ES-I3 (cell line): Measurements from ENCODE around the gene HIGD1C.
"Not testable (repeated sequence)": the region's sequence is repeated elsewhere in the genome, so short reads cannot be mapped to it uniquely, and the experiment has no call there.

Experiments used
- H3K36me3 ChIP-seq: 2 replicates; pipeline ENCODE4 v1.6.1; 2013; ENCODE audit warnings: mild to moderate bottlenecking, low read length, control low read depth, moderate library complexity; ENCODE audit not compliant: insufficient read depth
- H3K4me1 ChIP-seq: 2 replicates; pipeline ENCODE4 v1.6.1; 2013; ENCODE audit warnings: mild to moderate bottlenecking, control low read depth, low read length; ENCODE audit not compliant: insufficient read depth
- H3K9ac ChIP-seq: 2 replicates; pipeline ENCODE4 v1.6.1; 2013; ENCODE audit warnings: low read depth, mild to moderate bottlenecking, low read length, moderate library complexity
- H3K9me3 ChIP-seq: 2 replicates; pipeline ENCODE4 v1.6.1; 2013; ENCODE audit warnings: mild to moderate bottlenecking, low read length, moderate library complexity; ENCODE audit not compliant: control insufficient read depth, insufficient read depth

The HIGD1C gene

DNA sequence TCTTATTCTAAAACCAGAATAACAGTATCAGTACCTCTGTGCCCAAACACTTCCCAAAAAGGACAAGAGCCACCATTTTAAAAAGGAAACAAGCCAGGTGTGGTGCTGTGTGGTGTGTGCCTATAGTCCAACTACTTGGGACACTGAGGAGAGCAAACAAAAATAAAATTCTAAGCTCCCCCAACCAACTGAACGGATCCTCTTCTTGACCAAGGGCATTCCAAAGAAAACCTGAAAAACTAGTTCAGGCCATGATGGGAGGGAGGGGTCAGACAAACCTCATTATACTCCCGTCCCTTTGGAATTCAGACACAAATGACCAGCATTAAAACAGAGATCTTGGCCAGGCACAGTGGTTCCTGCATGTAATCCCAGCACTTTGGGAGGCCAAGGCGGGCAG lies 53.3 kb downstream of the HIGD1C start:
- Histone ChIP-seq H3K9ac (no peak overlapping the region), H3K4me1 (peaks cover 8% of the 10 kb centered on the region), H3K9me3 (no peaks in the 10 kb centered on the region), H3K36me3 (peaks cover 2% of the 10 kb centered on the region; the same call in 1 of the 2 replicates)

DNA sequence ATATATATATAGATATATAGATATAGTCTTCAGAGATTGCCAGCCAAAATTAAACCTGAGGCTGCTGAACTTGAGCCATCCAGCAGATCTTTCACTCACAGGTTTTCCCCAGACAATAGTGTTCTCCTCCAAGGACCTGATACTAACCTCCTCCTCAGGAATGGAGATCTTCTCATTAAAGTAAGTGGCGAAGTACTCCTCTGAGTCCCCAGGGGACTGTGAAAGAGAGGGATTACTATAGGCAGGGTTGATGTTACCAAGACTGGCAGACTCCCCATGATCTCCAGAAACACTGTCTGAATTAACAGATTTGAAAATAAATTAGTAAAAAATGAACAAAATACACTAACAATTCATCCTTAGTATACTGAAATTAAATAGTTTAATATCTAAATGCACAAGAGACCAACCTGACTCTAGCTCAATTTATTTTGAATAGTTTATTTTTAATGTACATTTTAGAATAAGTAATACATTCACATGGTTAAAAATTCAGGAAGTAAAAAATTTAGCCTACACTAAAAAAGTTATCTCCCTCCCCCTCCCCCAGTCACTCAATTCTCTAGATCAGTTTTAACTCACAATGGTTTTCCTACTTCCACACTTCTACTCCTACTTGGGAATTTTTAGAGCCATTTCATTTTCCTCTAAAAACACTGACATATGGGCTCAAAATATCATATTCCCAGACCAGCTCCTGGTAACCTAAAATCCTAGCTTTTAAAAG lies 56.1 kb downstream of the HIGD1C start:
- peaks cover 2% of the 10 kb centered on the region; the same call in 1 of the 2 replicates for H3K36me3 ChIP-seq
- no peak overlapping the region for H3K9ac ChIP-seq
- no peaks in the 10 kb centered on the region for H3K9me3 ChIP-seq
- peaks cover 8% of the 10 kb centered on the region for H3K4me1 ChIP-seq

DNA sequence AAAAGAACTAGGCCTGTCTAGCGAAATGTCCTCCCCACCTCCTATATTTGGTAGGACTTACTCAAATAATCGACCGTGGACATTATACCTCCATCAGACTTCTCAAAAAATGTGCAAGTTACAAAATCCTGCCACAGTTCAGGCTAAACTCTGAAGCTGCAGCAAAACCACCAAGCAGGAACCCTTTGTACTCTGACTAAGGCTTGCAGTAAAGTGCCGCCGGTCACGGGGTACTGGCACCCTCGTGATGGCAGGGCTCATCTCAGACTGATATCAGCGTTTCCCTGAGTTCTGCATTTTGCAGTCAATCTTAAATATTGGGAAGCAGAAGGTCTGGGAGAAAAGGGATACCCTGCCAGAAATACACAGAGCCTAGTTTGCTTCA lies 56.7 kb downstream of the HIGD1C start:
- H3K36me3 ChIP-seq = peaks cover 2% of the 10 kb centered on the region; the same call in 1 of the 2 replicates
- no peak overlapping the region for H3K9ac ChIP-seq
- no peaks in the 10 kb centered on the region for H3K9me3 ChIP-seq
- H3K4me1 ChIP-seq = peaks cover 8% of the 10 kb centered on the region

DNA sequence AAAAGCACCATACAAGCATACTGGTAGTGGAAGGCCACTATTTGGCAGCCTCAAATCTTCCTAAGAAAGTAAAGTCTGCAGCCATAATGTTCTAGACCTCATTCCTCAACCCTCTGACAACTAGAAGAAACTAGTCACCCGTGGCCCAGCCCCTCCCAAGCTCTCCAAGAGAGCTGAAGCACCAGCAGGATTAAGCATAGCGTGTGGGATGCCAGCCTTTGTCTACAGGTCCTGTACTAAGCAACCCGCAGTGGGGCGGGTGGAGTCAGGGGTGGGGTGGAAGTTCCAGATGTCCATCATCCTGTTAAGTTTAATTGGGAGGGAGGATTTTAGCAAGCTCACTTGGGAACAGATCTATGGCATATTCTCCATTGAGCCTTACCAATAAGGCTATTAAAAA lies 59.6 kb downstream of the HIGD1C start:
- no peak overlapping the region for H3K9ac ChIP-seq
- no peaks in the 10 kb centered on the region; the same call in 1 of the 2 replicates for H3K36me3 ChIP-seq
- H3K4me1 ChIP-seq = peaks cover 8% of the 10 kb centered on the region
- H3K9me3 ChIP-seq = no peaks in the 10 kb centered on the region

DNA sequence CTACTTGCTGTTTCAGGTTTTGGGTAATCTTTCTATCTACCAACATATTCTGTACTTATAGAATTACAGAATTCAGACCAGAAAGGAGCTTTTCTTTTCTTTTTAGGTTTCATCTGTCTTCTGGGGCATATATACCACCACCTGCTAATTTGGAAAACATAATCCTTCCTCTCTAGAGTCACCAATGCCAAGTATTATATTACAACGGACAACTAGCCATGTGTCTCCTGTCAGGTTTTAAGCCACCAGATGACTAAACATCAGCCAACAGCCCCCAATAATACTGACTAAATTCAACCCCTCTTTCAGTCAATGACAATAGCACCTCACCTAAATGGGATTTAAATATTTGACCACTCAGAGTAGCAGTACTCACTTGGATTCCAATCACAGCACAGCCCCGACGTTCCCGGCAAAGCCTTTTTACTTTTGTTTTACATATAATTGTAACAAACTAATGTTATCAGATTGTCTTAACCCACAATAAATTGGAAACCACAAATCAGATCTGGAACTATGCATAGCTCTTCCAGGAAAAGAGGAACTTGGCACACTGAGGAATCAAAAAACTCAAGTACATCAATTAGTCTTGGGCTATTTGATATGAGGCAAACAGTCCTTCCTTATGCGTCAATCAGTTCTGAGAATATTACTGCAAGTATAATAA lies 60.4 kb downstream of the HIGD1C start:
- H3K9me3 ChIP-seq = no peaks in the 10 kb centered on the region
- peaks cover 8% of the 10 kb centered on the region for H3K4me1 ChIP-seq
- H3K36me3 ChIP-seq = no peaks in the 10 kb centered on the region
- H3K9ac ChIP-seq = no peak overlapping the region

DNA sequence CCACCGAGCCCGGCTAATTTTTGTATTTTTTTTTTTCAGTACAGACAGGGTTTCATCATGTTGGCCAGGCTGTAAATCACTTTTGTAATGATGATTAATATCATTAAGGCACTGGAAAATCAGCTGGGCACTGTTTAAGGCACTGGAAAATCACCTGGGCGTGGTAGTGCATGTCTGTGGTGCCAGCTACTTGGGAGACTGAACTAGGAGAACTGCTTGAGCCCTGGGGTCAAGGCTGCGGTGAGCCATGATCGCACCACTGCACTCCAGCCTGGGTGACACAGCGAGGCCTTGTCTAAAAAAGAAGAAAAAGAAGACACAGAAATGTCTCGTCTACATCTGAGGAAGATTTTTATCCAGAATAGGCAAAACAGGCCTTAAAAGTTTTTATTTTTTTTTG lies 61.1 kb downstream of the HIGD1C start:
- Histone ChIP-seq H3K9me3 (no peaks in the 10 kb centered on the region), H3K9ac (no peak overlapping the region), H3K4me1 (peaks cover 8% of the 10 kb centered on the region), H3K36me3 (no peaks in the 10 kb centered on the region)

DNA sequence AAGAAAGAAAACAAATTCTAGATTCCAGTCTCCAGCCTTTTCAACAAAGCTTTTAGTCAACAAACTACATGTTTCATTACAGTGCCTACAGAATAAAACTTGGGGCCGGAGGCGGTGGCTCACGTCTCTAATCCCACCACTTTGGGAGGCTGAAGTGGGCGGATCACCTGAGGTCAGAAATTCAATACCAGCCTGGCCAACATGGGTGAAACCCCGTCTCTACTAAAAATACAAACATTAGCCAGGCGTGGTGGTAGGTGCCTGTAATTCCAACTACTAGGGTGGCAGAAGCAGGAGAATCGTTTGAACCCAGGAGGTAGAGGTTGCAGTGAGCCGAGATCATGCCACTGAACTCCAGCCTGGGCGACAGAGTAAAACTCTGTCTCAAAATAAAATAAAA lies 62.1 kb downstream of the HIGD1C start:
- H3K9me3 ChIP-seq, H3K9ac ChIP-seq, H3K36me3 ChIP-seq, H3K4me1 ChIP-seq: not testable (repeated sequence)

DNA sequence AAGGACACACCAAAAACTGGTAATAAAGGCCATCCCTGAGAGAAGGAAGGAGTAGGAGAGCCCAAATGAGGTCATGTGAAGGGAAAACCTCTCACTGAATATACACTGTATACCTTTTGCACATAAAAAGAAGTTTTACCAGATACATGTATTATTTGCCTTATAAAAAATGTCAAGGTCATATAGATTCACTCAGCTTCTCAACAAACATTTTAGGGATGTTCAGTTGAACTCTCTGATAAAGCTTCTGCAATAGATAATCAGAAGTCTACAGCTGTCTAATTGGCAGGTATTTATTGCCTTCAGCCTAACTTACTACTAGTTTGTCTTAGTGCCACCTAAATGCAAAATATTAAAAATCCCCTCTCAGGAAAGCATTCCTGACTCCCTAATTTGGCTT lies 65.1 kb downstream of the HIGD1C start:
- Histone ChIP-seq H3K9me3 (no peaks in the 10 kb centered on the region), H3K9ac (no peak overlapping the region), H3K36me3 (no peaks in the 10 kb centered on the region), H3K4me1 (no peaks in the 10 kb centered on the region)

DNA sequence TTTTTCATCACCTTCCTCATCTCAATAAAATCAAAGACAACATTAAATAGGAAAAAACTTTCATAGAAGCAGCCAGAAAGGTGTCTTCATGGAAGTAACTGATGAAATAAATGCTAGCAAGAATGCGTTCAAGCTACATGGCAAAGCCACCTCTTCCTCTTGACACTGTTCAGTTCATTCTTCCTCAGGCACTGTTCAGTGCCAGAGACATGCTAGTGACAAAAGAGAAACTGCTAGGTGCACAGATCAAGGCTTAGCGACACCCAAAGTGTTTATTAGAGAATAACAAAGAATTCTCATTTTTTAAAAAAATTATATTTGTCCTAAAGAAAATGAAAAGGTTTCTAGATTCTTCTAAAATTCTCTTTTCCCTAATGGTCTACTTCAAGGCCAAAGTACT lies 66.6 kb downstream of the HIGD1C start:
- H3K4me1 ChIP-seq = 0 out of 2 replicates have a peak, but pooled peaks cover 3% of the 10 kb centered on the region

DNA sequence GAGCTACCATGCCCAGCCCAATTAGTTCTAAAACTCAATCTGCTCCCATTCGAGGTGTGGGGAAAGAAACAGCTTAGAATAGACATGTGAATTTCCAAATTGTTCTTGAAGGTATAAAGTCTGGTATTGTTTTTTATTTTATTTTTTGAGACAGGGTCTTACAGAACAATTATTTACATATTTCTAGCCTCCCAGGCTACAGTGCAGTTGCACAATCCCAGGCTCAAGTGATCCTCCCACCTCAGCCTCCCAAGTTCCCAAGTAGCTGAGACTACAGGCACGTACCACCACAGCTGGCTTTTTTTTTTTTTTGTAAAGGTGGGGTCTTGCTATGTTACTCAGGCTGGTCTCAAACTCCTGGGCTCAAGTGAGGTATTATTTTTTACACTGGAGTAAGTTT lies 67.6 kb downstream of the HIGD1C start:
- Histone ChIP-seq H3K4me1 (0 out of 2 replicates have a peak, but pooled peaks cover 4% of the 10 kb centered on the region), H3K9me3 (no peaks in the 10 kb centered on the region), H3K9ac (no peak overlapping the region), H3K36me3 (no peaks in the 10 kb centered on the region)

More for the DNA sequence above, 66.6 kb downstream of the HIGD1C start:
- H3K9me3 ChIP-seq = no peaks in the 10 kb centered on the region
- no peak overlapping the region for H3K9ac ChIP-seq
- H3K36me3 ChIP-seq = no peaks in the 10 kb centered on the region
